Large intestine (tissue), 12 donors: ENCODE data around the gene CD226. TPM values are rescaled to one million over a fixed set of nuclear protein-coding genes. Genes with fewer than 3 reads are reported as not detected.

Source experiments
- DNase-seq, 2 donors: peaks; one replicate each; pipeline versions ENCODE4 v3.0.0 to v3.0.0-alpha.2; 2013
- H3K27ac ChIP-seq: one replicate; pipeline ENCODE4 v1.5.1; 2013; ENCODE audit warnings: low read length
- H3K27me3 ChIP-seq: 2 replicates; pipeline ENCODE4 v1.6.1; 2013; ENCODE audit warnings: low read length; ENCODE audit not compliant: control insufficient read depth, insufficient read depth
- H3K36me3 ChIP-seq: 2 replicates; pipeline ENCODE4 v1.6.1; 2013; ENCODE audit warnings: low read length; ENCODE audit not compliant: control insufficient read depth, insufficient read depth
- H3K4me1 ChIP-seq: one replicate; pipeline ENCODE4 v1.6.1; 2013; ENCODE audit warnings: low read length; ENCODE audit not compliant: control insufficient read depth, insufficient read depth
- H3K4me3 ChIP-seq: one replicate; pipeline ENCODE4 v1.5.1; 2013; ENCODE audit warnings: low read length
- H3K9me3 ChIP-seq: one replicate; pipeline ENCODE4 v1.6.1; 2013; ENCODE audit warnings: mild to moderate bottlenecking, low read depth, low read length, moderate library complexity; ENCODE audit not compliant: control insufficient read depth
- WGBS: methylation state at CpG from one replicate; pipeline ENCODE4 v1.1.5; 2013; ENCODE audit warnings: low lambda C conversion rate; ENCODE audit not compliant: insufficient coverage; 5-methylcytosine and 5-hydroxymethylcytosine counted together
- long read RNA-seq, 11 donors: transcript quantifications; one replicate each; lab custom pipeline, GENCODE V29; 2026
- polyA plus RNA-seq: library from polyadenylated mRNA; unstranded; fragments of 120-200 nt; gene quantifications from one replicate; pipeline ENCODE4 v1.2.1, GENCODE V29; 2013

Gene CD226
- polyA plus RNA-seq = 1.6 TPM
- long read RNA-seq, donor 1 = 0 reads
- long read RNA-seq, donor 2 = 0 reads
- long read RNA-seq, donor 3 = 0 reads
- long read RNA-seq, donor 4 = 0 reads
- long read RNA-seq, donor 5 = 0 reads
- long read RNA-seq, donor 6, partial matches to known transcripts = 0 of 1 reads
- long read RNA-seq, donor 6, other reads (novel, unspliced or antisense) = 0 of 1 reads
- long read RNA-seq, donor 7 = 0 reads
- long read RNA-seq, donor 8 = 0 reads
- long read RNA-seq, donor 9 = 0 reads
- long read RNA-seq, donor 10 = 0 reads
- long read RNA-seq, donor 11, full-length matches to known transcripts = 1 of 1 reads
- long read RNA-seq, donor 11, partial matches to known transcripts = 0 of 1 reads
- long read RNA-seq, donor 11, other reads (novel, unspliced or antisense) = 0 of 1 reads

DNA sequence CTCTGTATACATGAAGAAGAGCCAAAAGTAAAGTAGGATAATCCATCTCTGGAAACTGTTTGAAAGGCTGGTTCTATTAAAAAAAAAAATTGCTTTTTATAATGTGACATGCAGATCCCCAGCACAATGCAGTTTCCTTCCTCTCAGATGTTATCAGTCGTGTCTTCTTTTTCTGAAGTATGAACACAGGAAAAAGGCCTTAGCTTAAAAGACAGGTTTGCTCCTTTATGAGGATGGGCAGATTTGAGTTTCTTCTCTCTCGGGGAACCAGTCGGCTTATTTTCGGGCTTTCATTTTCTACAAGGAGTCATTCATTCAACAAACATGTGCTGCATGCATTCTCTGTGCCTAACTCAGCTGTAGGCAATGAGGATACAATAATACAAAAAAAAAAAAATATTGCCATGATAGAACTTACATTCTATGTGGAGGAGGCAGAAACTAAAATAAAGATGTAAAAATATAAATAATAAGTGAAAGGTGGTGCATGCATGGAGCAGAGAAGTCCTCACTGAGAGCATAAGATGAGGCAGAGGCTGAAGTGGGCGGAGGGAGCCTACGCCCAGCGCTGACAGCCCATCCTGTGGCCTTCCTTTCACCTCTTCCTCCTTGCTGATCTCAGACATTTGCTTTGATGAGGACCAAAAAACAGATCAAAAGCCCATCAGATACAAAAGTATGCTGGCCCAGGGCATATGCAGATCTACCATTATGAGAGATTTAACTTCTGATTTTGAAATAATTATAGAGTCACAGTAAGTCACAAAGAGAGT, at the start of gene CD226:
Gene CD226 (minus strand): TSS at position 513 of the 773 bp plus-strand sequence. CDS start 467 bp downstream, at position 46.
- no peaks in the 10 kb centered on the region for H3K27me3 ChIP-seq
- H3K4me3 ChIP-seq = no peak within 1 kb of the TSS
- H3K9me3 ChIP-seq = no peaks in the 10 kb centered on the region
- WGBS = 60% methylated on average over 1 of the region's 7 CpGs
- no peak for DNase-seq
- H3K4me1 ChIP-seq = no peaks in the 10 kb centered on the region
- no peak within 1 kb of the TSS for H3K27ac ChIP-seq
- no peaks in the 10 kb centered on the region for H3K36me3 ChIP-seq

DNA sequence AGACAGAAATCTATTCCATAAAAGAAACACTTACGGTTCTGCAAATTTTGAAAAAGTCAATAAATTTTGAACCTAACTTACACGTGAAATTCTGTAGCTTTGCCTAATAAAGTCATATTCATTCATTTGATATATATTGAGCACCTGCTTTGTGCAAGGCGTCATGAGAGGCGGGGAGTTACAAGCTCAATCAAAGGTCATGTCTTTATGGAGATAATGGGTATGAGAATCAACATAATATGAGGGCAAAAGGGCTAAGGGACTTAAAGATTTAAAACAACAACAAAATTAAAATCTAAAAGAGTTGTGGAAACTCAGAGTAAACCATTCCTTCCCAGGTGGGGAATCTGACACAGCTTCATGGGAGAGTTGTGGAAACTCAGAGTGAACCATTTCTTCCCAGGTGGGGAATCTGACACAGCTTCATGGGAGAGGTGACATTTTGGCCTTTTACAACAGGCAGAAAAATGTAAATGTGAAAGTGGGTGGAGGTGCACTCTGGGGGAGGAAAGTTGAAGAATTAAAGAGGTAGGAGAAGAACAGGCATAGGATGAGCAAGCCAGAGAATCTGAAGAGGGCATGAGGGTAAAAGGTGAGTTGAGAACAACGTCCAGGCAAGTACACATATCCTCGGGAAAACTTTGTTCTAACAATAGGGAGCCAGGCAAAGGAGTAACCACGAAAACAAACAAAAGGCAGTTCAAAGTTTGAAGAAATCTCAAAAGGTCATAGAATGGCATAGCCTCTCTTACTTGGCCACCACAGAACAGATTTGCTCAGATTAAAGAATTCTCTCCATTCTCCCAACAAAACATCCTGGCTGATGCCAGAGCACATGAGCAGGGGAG, 49.5 kb upstream of the CD226 start:
- no peak overlapping the region for H3K4me3 ChIP-seq
- no peak for DNase-seq
- peaks cover 3% of the 10 kb centered on the region for H3K4me1 ChIP-seq
- no peaks in the 10 kb centered on the region for H3K9me3 ChIP-seq
- peaks cover 6% of the 10 kb centered on the region for H3K36me3 ChIP-seq
- 64% methylated on average over 3 of the region's 7 CpGs for WGBS
- H3K27me3 ChIP-seq = no peaks in the 10 kb centered on the region
- no peak overlapping the region for H3K27ac ChIP-seq

DNA sequence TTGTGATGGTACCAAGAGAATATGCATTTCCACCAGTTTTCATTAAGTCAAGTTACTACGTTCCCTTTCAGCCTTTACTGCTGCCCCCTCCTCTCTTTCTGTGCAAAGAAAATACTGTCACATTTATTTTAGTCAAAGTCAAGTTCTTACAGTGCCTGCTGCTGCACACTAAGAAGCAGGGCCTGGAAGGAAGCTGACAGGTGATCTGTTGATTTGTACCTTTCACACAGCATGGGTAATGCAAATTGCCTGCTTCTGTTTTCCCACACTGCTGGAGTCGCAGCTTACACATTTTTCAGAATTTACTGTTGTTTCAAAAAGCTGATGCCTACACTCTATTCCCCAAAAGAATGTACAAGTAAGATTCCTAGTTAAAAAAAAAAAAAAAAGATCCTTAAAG, 48.7 kb upstream of the CD226 start:
- 100% methylated on average over 1 of the region's 2 CpGs for WGBS
- no peak for DNase-seq
- Histone ChIP-seq H3K27me3 (no peaks in the 10 kb centered on the region), H3K4me1 (peaks cover 3% of the 10 kb centered on the region), H3K9me3 (no peaks in the 10 kb centered on the region), H3K27ac (no peak overlapping the region), H3K4me3 (no peak overlapping the region), H3K36me3 (peaks cover 5% of the 10 kb centered on the region)

DNA sequence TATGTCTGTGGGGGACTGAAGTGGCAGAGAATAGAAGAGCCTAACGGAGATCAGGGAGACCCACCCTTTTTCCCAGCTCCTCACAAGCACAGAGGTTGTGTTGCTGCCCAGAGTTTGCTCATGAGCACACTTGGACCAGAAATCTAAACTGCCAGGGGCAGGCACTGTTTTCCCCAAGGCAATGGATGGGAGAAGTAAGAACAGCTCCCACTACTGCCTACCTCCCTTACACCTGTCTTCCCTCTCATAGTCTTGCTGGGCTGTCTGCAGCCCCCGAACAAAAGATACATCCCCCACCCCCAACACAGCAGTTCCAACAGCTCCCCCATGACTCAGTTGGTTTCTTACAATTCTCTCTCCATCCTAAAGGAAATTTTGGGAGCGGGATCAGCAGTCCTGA, 48.1 kb upstream of the CD226 start:
- WGBS = no CpG with 5 or more reads among the region's 3 CpGs
- no peaks in the 10 kb centered on the region for H3K36me3 ChIP-seq
- no peak for DNase-seq
- H3K27me3 ChIP-seq = no peaks in the 10 kb centered on the region
- peaks cover 3% of the 10 kb centered on the region for H3K4me1 ChIP-seq
- H3K4me3 ChIP-seq = no peak overlapping the region
- no peak overlapping the region for H3K27ac ChIP-seq
- no peaks in the 10 kb centered on the region for H3K9me3 ChIP-seq

DNA sequence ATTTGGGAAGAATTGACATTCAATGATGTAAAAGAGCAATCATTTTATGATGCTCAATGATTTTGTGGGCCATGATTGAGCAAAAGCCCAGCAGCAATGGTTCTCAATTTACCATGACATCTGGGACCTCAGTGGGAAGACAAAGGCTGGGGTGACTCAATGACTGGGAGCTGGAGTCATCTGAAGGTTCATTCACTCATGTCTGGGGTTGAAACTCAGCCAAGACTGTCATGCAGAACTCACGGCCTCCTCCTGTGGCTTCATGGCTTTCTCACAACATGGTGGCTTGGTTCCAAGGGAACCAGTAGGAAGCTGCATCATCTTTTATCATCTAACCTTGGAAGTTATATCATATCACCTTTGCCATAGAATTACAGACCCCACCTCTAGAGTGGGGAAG, 45.1 kb upstream of the CD226 start:
- Histone ChIP-seq H3K36me3 (no peaks in the 10 kb centered on the region), H3K4me1 (peaks cover 3% of the 10 kb centered on the region), H3K27me3 (no peaks in the 10 kb centered on the region), H3K9me3 (peaks cover 6% of the 10 kb centered on the region), H3K27ac (no peak overlapping the region), H3K4me3 (no peak overlapping the region)
- no CpG with 5 or more reads among the region's 1 CpG for WGBS
- no peak for DNase-seq

DNA sequence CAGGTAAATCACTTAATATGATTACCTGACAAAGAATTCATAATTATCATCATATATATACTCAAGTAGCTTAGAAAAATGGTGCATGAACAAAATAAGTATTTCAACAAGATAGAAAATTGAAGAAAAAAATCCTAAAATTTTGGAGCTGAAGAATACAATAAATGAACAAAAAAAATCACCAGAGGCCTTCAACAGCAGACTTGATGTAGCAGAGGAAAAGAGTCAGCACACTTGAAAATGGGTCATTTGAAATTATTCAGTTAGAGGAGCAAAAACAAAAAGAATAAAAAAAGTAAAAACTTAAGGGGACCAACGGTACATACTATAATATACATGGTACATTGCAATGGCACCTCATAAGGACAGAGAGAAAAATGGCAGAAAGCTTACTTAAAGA, 40.2 kb upstream of the CD226 start:
- no peak for DNase-seq
- Histone ChIP-seq H3K4me1 (no peaks in the 10 kb centered on the region), H3K27me3 (no peaks in the 10 kb centered on the region), H3K4me3 (no peak overlapping the region), H3K9me3 (peaks cover 7% of the 10 kb centered on the region), H3K27ac (no peak overlapping the region), H3K36me3 (no peaks in the 10 kb centered on the region)
- 100% methylated on average over 1 of the region's 1 CpG for WGBS

DNA sequence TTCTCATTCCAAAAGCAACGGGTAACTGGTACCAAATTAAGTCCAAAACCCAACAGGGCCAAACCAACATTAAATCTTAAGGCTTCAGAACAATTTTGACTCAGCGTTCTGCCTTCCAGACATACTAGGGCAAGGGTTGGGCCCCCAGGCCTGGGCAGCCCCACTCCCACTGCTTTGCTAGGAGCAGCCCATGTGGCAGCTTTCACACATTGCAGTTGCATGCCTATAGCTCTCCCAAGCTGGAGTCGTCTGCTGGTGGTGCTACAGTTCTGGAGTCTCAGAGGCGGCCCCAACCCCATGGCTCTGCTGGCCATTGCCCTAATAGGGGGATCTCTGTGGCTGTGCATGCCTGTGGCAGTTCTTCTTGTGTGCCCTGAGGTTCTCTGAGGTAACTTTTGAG, 37.6 kb upstream of the CD226 start:
- Histone ChIP-seq H3K4me3 (no peak overlapping the region), H3K27me3 (no peaks in the 10 kb centered on the region), H3K36me3 (no peaks in the 10 kb centered on the region), H3K27ac (no peak overlapping the region), H3K4me1 (no peaks in the 10 kb centered on the region), H3K9me3 (peaks cover 7% of the 10 kb centered on the region)
- no CpG with 5 or more reads among the region's 4 CpGs for WGBS
- no peak for DNase-seq

DNA sequence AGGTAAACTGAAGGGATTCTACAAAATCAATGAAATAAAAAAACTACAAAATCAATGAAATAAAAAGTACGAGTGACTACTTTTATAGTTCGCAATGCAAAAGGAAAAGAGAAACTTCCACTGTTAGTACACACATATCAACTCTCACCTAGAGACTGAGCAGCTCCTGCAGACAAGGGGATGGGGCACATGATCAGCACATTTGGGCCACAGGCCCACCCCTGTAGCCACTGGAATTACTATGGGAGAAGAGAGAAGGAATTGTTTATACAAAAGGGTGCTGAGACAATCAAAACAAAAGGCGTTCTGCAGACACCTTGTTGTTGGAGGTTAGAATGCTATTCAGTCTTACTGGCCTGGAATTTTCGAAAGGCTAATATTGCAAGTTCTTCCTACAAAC, 34.7 kb upstream of the CD226 start:
- no peaks in the 10 kb centered on the region for H3K4me1 ChIP-seq
- H3K4me3 ChIP-seq = no peak overlapping the region
- H3K27me3 ChIP-seq = no peaks in the 10 kb centered on the region
- H3K27ac ChIP-seq = no peak overlapping the region
- H3K9me3 ChIP-seq = no peaks in the 10 kb centered on the region
- DNase-seq = no peak
- 100% methylated on average over 1 of the region's 4 CpGs for WGBS
- no peaks in the 10 kb centered on the region for H3K36me3 ChIP-seq

DNA sequence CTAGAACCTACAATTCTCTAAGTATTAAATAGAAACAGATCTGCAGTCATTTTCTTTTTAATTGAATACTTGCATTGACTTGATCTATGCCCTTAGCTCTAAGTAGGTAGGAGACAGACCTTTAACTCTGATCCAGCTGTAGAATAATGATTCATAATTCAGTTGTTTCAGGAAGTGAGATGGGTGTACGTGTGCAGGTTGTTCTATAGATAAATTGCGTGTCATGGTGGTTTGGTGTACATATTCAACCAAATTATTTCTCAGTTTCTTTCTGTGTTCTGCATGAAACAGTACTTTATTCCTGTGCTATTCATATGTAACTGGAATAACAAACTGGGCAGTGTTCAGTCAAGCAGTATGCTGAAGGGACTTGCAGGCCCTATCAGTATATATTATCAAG, 34.3 kb upstream of the CD226 start:
- no CpG with 5 or more reads among the region's 2 CpGs for WGBS
- no peaks in the 10 kb centered on the region for H3K9me3 ChIP-seq
- H3K36me3 ChIP-seq = no peaks in the 10 kb centered on the region
- no peak for DNase-seq
- H3K27me3 ChIP-seq = no peaks in the 10 kb centered on the region
- H3K27ac ChIP-seq = no peak overlapping the region
- no peak overlapping the region for H3K4me3 ChIP-seq
- H3K4me1 ChIP-seq = no peaks in the 10 kb centered on the region
